Measurements from ENCODE around the gene PDGFB.

Gene PDGFB

DNA sequence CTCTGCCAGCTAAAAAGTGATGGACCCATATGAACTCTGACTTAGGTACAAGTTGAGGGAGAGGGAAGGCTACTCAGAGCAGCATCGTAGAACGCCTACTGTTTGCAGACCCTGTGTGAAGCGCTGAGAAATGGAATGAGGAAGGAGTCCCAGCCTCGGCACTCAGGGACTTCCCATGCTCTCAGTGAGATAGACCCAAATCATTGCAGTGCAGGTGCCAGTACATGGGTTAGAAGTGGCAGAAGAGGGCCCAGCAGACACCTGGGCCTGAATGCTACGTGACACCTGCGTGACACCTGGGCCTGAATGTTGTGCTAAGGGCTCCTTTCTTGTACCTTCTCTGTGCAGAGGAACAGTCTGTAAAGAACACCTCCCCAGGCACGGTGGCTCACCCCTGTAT, 2.6 kb upstream of the PDGFB start:
- Histone ChIP-seq H3K9me3 (ENCODE audit: low read depth, low read length) (no peaks in the 10 kb centered on the region), H3K27ac (no peak overlapping the region), H3K36me3 (ENCODE audit: insufficient read depth, low read length) (no peaks in the 10 kb centered on the region), H3K4me3 (no peak overlapping the region), H3K9ac (ENCODE audit: insufficient read length) (no peak overlapping the region)
- no peak for DNase-seq (ENCODE audit: low read depth, low spot score)
- TF ChIP-seq POLR2AphosphoS5 (IDR thresholded peaks at IDR 0.05; ENCODE audit: borderline replicate concordance, low read depth, low read length) = no peak
- no peak for TF ChIP-seq EZH2 (IDR thresholded peaks at IDR 0.05)

GRCh38 chr22:39246690-39247332, 2.0 kb upstream of the PDGFB start:
- Histone ChIP-seq H3K9me3 (ENCODE audit: low read depth, low read length) (no peaks in the 10 kb centered on the region), H3K9ac (ENCODE audit: insufficient read length) (no peak overlapping the region), H3K4me3 (no peak overlapping the region), H3K27ac (no peak overlapping the region), H3K36me3 (ENCODE audit: insufficient read depth, low read length) (no peaks in the 10 kb centered on the region)
- TF ChIP-seq FOXP2 (optimal IDR thresholded peaks at IDR 0.05; ENCODE audit: control extremely low read depth, extremely low read length, insufficient read depth) (no peak), EZH2 (IDR thresholded peaks at IDR 0.05) (no peak), POLR2AphosphoS5 (IDR thresholded peaks at IDR 0.05; ENCODE audit: borderline replicate concordance, low read depth, low read length) (no peak)
- DNase-seq (ENCODE audit: low read depth, low spot score) = no peak

GRCh38 chr22:39246217-39246616, 1.4 kb upstream of the PDGFB start:
- no peak overlapping the region for H3K27ac ChIP-seq
- TF ChIP-seq POLR2AphosphoS5 (IDR thresholded peaks at IDR 0.05; ENCODE audit: borderline replicate concordance, low read depth, low read length) (no peak), FOXP2 (optimal IDR thresholded peaks at IDR 0.05; ENCODE audit: control extremely low read depth, extremely low read length, insufficient read depth) (no peak), EZH2 (IDR thresholded peaks at IDR 0.05) (no peak)

GRCh38 chr22:39245130-39246039, 603 bp upstream of the PDGFB start:
- H3K9me3 ChIP-seq (ENCODE audit: low read depth, low read length) = no peaks in the 10 kb centered on the region
- no peak overlapping the region for H3K9ac ChIP-seq (ENCODE audit: insufficient read length)
- no peak overlapping the region for H3K4me3 ChIP-seq
- H3K36me3 ChIP-seq (ENCODE audit: insufficient read depth, low read length) = no peaks in the 10 kb centered on the region
- no peak for DNase-seq (ENCODE audit: low read depth, low spot score)
- H3K27ac ChIP-seq = no peak overlapping the region
- no peak for TF ChIP-seq POLR2AphosphoS5 (IDR thresholded peaks at IDR 0.05; ENCODE audit: borderline replicate concordance, low read depth, low read length)
- no peak for TF ChIP-seq EZH2 (IDR thresholded peaks at IDR 0.05)
- TF ChIP-seq FOXP2 (optimal IDR thresholded peaks at IDR 0.05; ENCODE audit: control extremely low read depth, extremely low read length, insufficient read depth) = no peak

More at GRCh38 chr22:39246217-39246616, 1.4 kb upstream of the PDGFB start:
- no peak overlapping the region for H3K4me3 ChIP-seq
- H3K9me3 ChIP-seq (ENCODE audit: low read depth, low read length) = no peaks in the 10 kb centered on the region
- H3K36me3 ChIP-seq (ENCODE audit: insufficient read depth, low read length) = no peaks in the 10 kb centered on the region
- no peak overlapping the region for H3K9ac ChIP-seq (ENCODE audit: insufficient read length)
- no peak for DNase-seq (ENCODE audit: low read depth, low spot score)

GRCh38 chr22:39244136-39244495, 666 bp downstream of the PDGFB start:
- Histone ChIP-seq H3K4me3 (peak overlapping the region; percentile 71), H3K9ac (ENCODE audit: insufficient read length) (no peak overlapping the region), H3K9me3 (ENCODE audit: low read depth, low read length) (no peaks in the 10 kb centered on the region), H3K27ac (no peak overlapping the region), H3K36me3 (ENCODE audit: insufficient read depth, low read length) (no peaks in the 10 kb centered on the region)
- no peak for DNase-seq (ENCODE audit: low read depth, low spot score)
- TF ChIP-seq POLR2AphosphoS5 (IDR thresholded peaks at IDR 0.05; ENCODE audit: borderline replicate concordance, low read depth, low read length) = no peak
- no peak for TF ChIP-seq FOXP2 (optimal IDR thresholded peaks at IDR 0.05; ENCODE audit: control extremely low read depth, extremely low read length, insufficient read depth)
- no peak for TF ChIP-seq EZH2 (IDR thresholded peaks at IDR 0.05)

GRCh38 chr22:39243439-39244135, 1.2 kb downstream of the PDGFB start:
- Histone ChIP-seq H3K4me3 (peak overlapping the region; percentile 71), H3K36me3 (ENCODE audit: insufficient read depth, low read length) (no peaks in the 10 kb centered on the region), H3K9me3 (ENCODE audit: low read depth, low read length) (no peaks in the 10 kb centered on the region), H3K9ac (ENCODE audit: insufficient read length) (no peak overlapping the region), H3K27ac (no peak overlapping the region)
- TF ChIP-seq EZH2 (IDR thresholded peaks at IDR 0.05) (peak; percentile 59), POLR2AphosphoS5 (IDR thresholded peaks at IDR 0.05; ENCODE audit: borderline replicate concordance, low read depth, low read length) (no peak), FOXP2 (optimal IDR thresholded peaks at IDR 0.05; ENCODE audit: control extremely low read depth, extremely low read length, insufficient read depth) (no peak)
- DNase-seq (ENCODE audit: low read depth, low spot score) = no peak

DNA sequence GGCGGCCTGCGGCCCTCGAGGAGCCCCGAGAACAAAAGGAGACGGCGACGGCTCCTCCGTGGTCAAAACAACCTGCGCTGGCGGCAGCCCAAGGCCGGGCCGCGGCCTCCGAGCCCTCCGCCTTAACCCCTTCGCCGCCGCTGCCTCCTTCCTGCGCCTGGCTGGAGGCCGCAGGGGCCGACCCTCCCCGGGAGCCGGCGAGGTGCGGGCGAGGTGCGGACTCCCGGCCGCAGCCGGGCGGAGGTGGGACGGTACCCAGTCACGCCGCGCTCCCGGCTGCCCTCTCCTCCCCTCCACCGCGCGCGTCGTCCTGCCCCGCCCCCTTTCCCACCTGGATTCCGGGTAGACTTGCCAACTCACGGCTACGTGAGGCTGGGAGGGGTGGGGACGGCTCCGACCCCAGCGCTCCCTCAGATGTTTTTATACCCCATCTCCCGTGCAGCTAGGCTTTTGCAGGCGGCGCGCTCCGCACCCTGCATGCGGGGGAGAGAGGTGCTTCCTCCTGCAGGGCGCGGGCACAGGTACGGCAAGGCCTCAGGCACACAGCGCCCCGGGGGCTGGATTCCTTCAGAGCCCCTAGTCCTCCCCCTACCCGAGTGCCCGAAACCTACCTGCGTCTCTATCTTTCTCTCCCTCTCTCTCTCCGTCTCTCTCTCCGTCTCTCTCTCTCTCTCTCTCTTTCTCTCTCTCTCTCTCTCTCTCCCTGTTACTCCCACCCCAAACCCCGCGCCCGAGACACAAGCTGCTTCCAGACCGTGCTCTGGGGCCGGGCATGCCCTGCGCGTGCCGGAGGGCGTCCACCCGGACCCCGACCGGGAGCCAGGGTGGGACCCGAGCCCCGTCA, 2.0 kb downstream of the PDGFB start:
- DNase-seq (ENCODE audit: low read depth, low spot score) = no peak
- peak overlapping the region; percentile 71 for H3K4me3 ChIP-seq
- no peak overlapping the region for H3K9ac ChIP-seq (ENCODE audit: insufficient read length)

More for the DNA sequence above, 2.0 kb downstream of the PDGFB start:
- H3K9me3 ChIP-seq (ENCODE audit: low read depth, low read length) = no peaks in the 10 kb centered on the region
- no peak overlapping the region for H3K27ac ChIP-seq
- TF ChIP-seq EZH2 (IDR thresholded peaks at IDR 0.05) (no peak), POLR2AphosphoS5 (IDR thresholded peaks at IDR 0.05; ENCODE audit: borderline replicate concordance, low read depth, low read length) (no peak)
- H3K36me3 ChIP-seq (ENCODE audit: insufficient read depth, low read length) = no peaks in the 10 kb centered on the region

Data from SK-N-MC (cell line).